ENCODE data around the gene PCBP2. TPM values are rescaled to one million over a fixed set of nuclear protein-coding genes. Genes with fewer than 3 reads are reported as not detected.

The PCBP2 gene
- polyA plus RNA-seq, 3 donors: 1,070 to 1,171 (median 1,081) TPM

GRCh38 chr12:53484686-53485575 is 33.0 kb downstream of the PCBP2 start:
- DNase-seq: no peak

GRCh38 chr12:53485955-53486735 is 34.2 kb downstream of the PCBP2 start:
- DNase-seq: no peak

GRCh38 chr12:53486736-53487487 is 35.0 kb downstream of the PCBP2 start:
- DNase-seq: no peak

- no peak for DNase-seq
Observed at GRCh38 chr12:53489242-53489864, 37.5 kb downstream of the PCBP2 start.

- no peak for DNase-seq
Observed at GRCh38 chr12:53492188-53492587, 40.3 kb downstream of the PCBP2 start.

GRCh38 chr12:53492830-53493609 is 41.1 kb downstream of the PCBP2 start:
- DNase-seq: peak; percentile 97

- no peak for DNase-seq
Observed at GRCh38 chr12:53493610-53494391, 41.9 kb downstream of the PCBP2 start.

GRCh38 chr12:53495903-53496751 is 44.2 kb downstream of the PCBP2 start:
- no peak for DNase-seq

- DNase-seq: no peak
Observed at GRCh38 chr12:53496752-53497032, 44.8 kb downstream of the PCBP2 start.

GRCh38 chr12:53497461-53497860 is 45.6 kb downstream of the PCBP2 start:
- DNase-seq: no peak

GRCh38 chr12:53498235-53498630 is 46.3 kb downstream of the PCBP2 start:
- no peak for DNase-seq

GRCh38 chr12:53499266-53500141 is 47.6 kb downstream of the PCBP2 start, which contains the start of gene MAP3K12:
Gene MAP3K12 (minus strand): TSS chr12:53499458. CDS start chr12:53487391, 12,067 bp downstream.
- DNase-seq: no peak

GRCh38 chr12:53500142-53500775 is 48.4 kb downstream of the PCBP2 start:
- no peak for DNase-seq

GRCh38 chr12:53500776-53501614 is 49.1 kb downstream of the PCBP2 start, which contains the start of gene TARBP2:
Gene TARBP2 (plus strand): TSS chr12:53501283. CDS start chr12:53501409, 126 bp downstream.
- DNase-seq: peak; percentile 100

GRCh38 chr12:53501615-53502181 is 49.8 kb downstream of the PCBP2 start:
- no peak for DNase-seq

GRCh38 chr12:53502331-53502730 is 50.4 kb downstream of the PCBP2 start:
- DNase-seq: no peak

All from renal pelvis (tissue), 4 donors.